Measurements from ENCODE around the gene ZGRF1. TPM values are rescaled to one million over a fixed set of nuclear protein-coding genes. Genes with fewer than 3 reads are reported as not detected.

ZGRF1 gene
- total and polyA plus RNA-seq, 9 donors = 1.5 to 6.1 (median 4.5) TPM

- no peak overlapping the region for H3K27ac ChIP-seq
- intact Hi-C loops (cut with DNase I) = no loop called here
Measured at GRCh38 chr4:112592717-112593116, 44.0 kb downstream of the ZGRF1 start.

GRCh38 chr4:112591593-112591992 is 45.1 kb downstream of the ZGRF1 start:
- no peak for DNase-seq
- TF ChIP-seq POLR2A (IDR thresholded peaks at IDR 0.05) = no peak
- no peak for TF ChIP-seq EP300 (IDR thresholded peaks at IDR 0.05)
- no peak for TF ChIP-seq CTCF (IDR thresholded peaks at IDR 0.05)
- no peaks in the 10 kb centered on the region for H3K27me3 ChIP-seq
- no peaks in the 10 kb centered on the region for H3K4me1 ChIP-seq (ENCODE audit: insufficient read depth)
- no peaks in the 10 kb centered on the region for H3K9me3 ChIP-seq
- WGBS, 3 donors = 8 to 27% (median 13%) methylated on average over 1 of the region's 1 CpG
- intact Hi-C loops (cut with DNase I) = no loop called here
- no peak overlapping the region for H3K27ac ChIP-seq
- no peak overlapping the region for H3K4me3 ChIP-seq
- H3K36me3 ChIP-seq = no peaks in the 10 kb centered on the region

More at GRCh38 chr4:112592717-112593116, 44.0 kb downstream of the ZGRF1 start:
- no peak for DNase-seq
- H3K27me3 ChIP-seq = no peaks in the 10 kb centered on the region
- H3K9me3 ChIP-seq = no peaks in the 10 kb centered on the region
- H3K4me3 ChIP-seq = no peak overlapping the region
- no peak for TF ChIP-seq EP300 (IDR thresholded peaks at IDR 0.05)
- TF ChIP-seq POLR2A (IDR thresholded peaks at IDR 0.05) = no peak
- TF ChIP-seq CTCF (IDR thresholded peaks at IDR 0.05) = no peak
- H3K4me1 ChIP-seq (ENCODE audit: insufficient read depth) = no peaks in the 10 kb centered on the region
- no peaks in the 10 kb centered on the region for H3K36me3 ChIP-seq

GRCh38 chr4:112589206-112589605 is 47.5 kb downstream of the ZGRF1 start:
- no peaks in the 10 kb centered on the region for H3K9me3 ChIP-seq
- H3K4me3 ChIP-seq = no peak overlapping the region
- H3K36me3 ChIP-seq = no peaks in the 10 kb centered on the region
- H3K4me1 ChIP-seq (ENCODE audit: insufficient read depth) = no peaks in the 10 kb centered on the region
- intact Hi-C loops (cut with DNase I) = no loop called here
- no peaks in the 10 kb centered on the region for H3K27me3 ChIP-seq
- DNase-seq = no peak
- TF ChIP-seq POLR2A (IDR thresholded peaks at IDR 0.05) (no peak), EP300 (IDR thresholded peaks at IDR 0.05) (no peak), CTCF (IDR thresholded peaks at IDR 0.05) (no peak)
- no peak overlapping the region for H3K27ac ChIP-seq

GRCh38 chr4:112585977-112586736 is 50.6 kb downstream of the ZGRF1 start:
- Histone ChIP-seq H3K4me3 (no peak overlapping the region), H3K36me3 (no peaks in the 10 kb centered on the region), H3K27me3 (no peaks in the 10 kb centered on the region), H3K4me1 (ENCODE audit: insufficient read depth) (no peaks in the 10 kb centered on the region), H3K27ac (no peak overlapping the region), H3K9me3 (no peaks in the 10 kb centered on the region)
- intact Hi-C loops (cut with DNase I) = no loop called here
- no peak for TF ChIP-seq EP300 (IDR thresholded peaks at IDR 0.05)
- TF ChIP-seq POLR2A (IDR thresholded peaks at IDR 0.05) = no peak
- TF ChIP-seq CTCF (IDR thresholded peaks at IDR 0.05) = no peak
- no peak for DNase-seq
- WGBS, 3 donors = 94 to 98% (median 95%) methylated on average over 2 of the region's 2 CpGs
